HEK293 (cell line): ENCODE data around the gene TBX3.
A peak's percentile ranks its signal among the peaks of the same experiment; 100 is the strongest.

Experiments
- CTCF ChIA-PET: fragments of 350-600 bp; formaldehyde crosslinking; extraction: SDS; loops from one replicate; lab custom pipeline; 2021; ENCODE audit warnings: antibody characterized with exemption; lab: Yijun Ruan, JAX
- POLR2A ChIA-PET: fragments of 300-600 bp; formaldehyde crosslinking; extraction: SDS; loops from one replicate; lab custom pipeline; 2020; ENCODE audit warnings: antibody characterized with exemption, inconsistent platforms; lab: Yijun Ruan, JAX
- H3K27ac ChIP-seq: fragments of 200-500 bp; sonication (Bioruptor generic); 2 replicates; pipeline ENCODE4 v1.5.1; 2014; ENCODE audit warnings: low read depth, low read length, control low read depth, inconsistent platforms; ENCODE audit errors: extremely low read depth
- H3K36me3 ChIP-seq, 2 experiments: fragments of 200-500 bp in 1 of 2; sonication (Bioruptor generic) in 1 of 2; 1 replicate in 1 of 2; 2 replicates in 1 of 2; pipeline ENCODE4 v1.5.1; 2014 to 2017; ENCODE audit warnings: inconsistent platforms in 2 of 2, low read length in 2 of 2; ENCODE audit not compliant: control insufficient read depth in 2 of 2, insufficient read depth in 1 of 2
- H3K4me1 ChIP-seq: fragments of 200-500 bp; sonication (Bioruptor generic); 2 replicates; pipeline ENCODE4 v1.5.1; 2014; ENCODE audit warnings: mild to moderate bottlenecking, low read length, inconsistent platforms; ENCODE audit not compliant: control insufficient read depth, insufficient read depth
- H3K4me3 ChIP-seq: 2 replicates; pipeline ENCODE4 v1.5.1; 2011; ENCODE audit warnings: low read depth, mild to moderate bottlenecking, control low read depth, low read length, moderate library complexity
- H3K9me3 ChIP-seq: fragments of 200-500 bp; sonication (Bioruptor generic); 2 replicates; pipeline ENCODE4 v1.5.1; 2014; ENCODE audit warnings: low read depth, low read length, inconsistent platforms; ENCODE audit not compliant: control insufficient read depth, insufficient read depth
- GLI2 ChIP-seq: fragments of 450-650 bp; formaldehyde crosslinking; IDR thresholded peaks from 2 replicates; pipeline ENCODE4; 2017; ENCODE audit warnings: missing biosample characterization, missing genetic modification characterization, low read depth, borderline replicate concordance
- GLI4 ChIP-seq: fragments of 450-650 bp; formaldehyde crosslinking; IDR thresholded peaks from 2 replicates; pipeline ENCODE4 v1.5.1; 2016; ENCODE audit warnings: missing biosample characterization, missing genetic modification characterization
- IKZF3 ChIP-seq: fragments of 450-650 bp; IDR thresholded peaks from 2 replicates; pipeline ENCODE4 v1.5.0; 2018; ENCODE audit warnings: missing biosample characterization, mild to moderate bottlenecking, missing genetic modification characterization, moderate library complexity
- KLF8 ChIP-seq: fragments of 450-650 bp; formaldehyde crosslinking; IDR thresholded peaks from 2 replicates; pipeline ENCODE4 v1.5.1; 2016; ENCODE audit warnings: missing biosample characterization, missing genetic modification characterization
- PRDM1 ChIP-seq: fragments of 450-650 bp; formaldehyde crosslinking; IDR thresholded peaks from 2 replicates; pipeline ENCODE4; 2016; ENCODE audit warnings: missing biosample characterization, missing genetic modification characterization
- SCRT2 ChIP-seq: fragments of 450-650 bp; formaldehyde crosslinking; IDR thresholded peaks from 2 replicates; pipeline ENCODE4 v1.5.1; 2016; ENCODE audit warnings: missing biosample characterization, missing genetic modification characterization
- TRIM28 ChIP-seq: IDR thresholded peaks from 2 replicates; pipeline ENCODE4 v1.6.1; 2011; ENCODE audit warnings: low read length, control low read depth, borderline replicate concordance
- ZBTB17 ChIP-seq: fragments of 450-650 bp; formaldehyde crosslinking; IDR thresholded peaks from 2 replicates; pipeline ENCODE4 v1.5.1; 2016; ENCODE audit warnings: missing biosample characterization, missing genetic modification characterization
- ZNF112 ChIP-seq: fragments of 450-650 bp; formaldehyde crosslinking; IDR thresholded peaks from 2 replicates; pipeline ENCODE4 v1.5.0; 2017; ENCODE audit warnings: missing biosample characterization, missing genetic modification characterization
- ZNF121 ChIP-seq: fragments of 450-650 bp; formaldehyde crosslinking; IDR thresholded peaks from 2 replicates; pipeline ENCODE4 v1.5.1; 2016; ENCODE audit warnings: missing biosample characterization, missing genetic modification characterization
- ZNF175 ChIP-seq: fragments of 450-650 bp; formaldehyde crosslinking; IDR thresholded peaks from 2 replicates; pipeline ENCODE4 v1.5.1; 2016; ENCODE audit warnings: missing biosample characterization, missing genetic modification characterization
- ZNF184 ChIP-seq: fragments of 450-650 bp; IDR thresholded peaks from 2 replicates; pipeline ENCODE4 v1.5.1; 2018; ENCODE audit warnings: missing biosample characterization, mild to moderate bottlenecking, missing genetic modification characterization
- ZNF19 ChIP-seq: fragments of 450-650 bp; formaldehyde crosslinking; IDR thresholded peaks from 2 replicates; pipeline ENCODE4; 2016; ENCODE audit warnings: missing biosample characterization, missing genetic modification characterization, low read depth
- ZNF214 ChIP-seq: fragments of 450-650 bp; formaldehyde crosslinking; IDR thresholded peaks from 2 replicates; pipeline ENCODE4 v1.5.1; 2017; ENCODE audit warnings: missing biosample characterization, mild to moderate bottlenecking, missing genetic modification characterization, borderline replicate concordance
- ZNF423 ChIP-seq: fragments of 450-650 bp; formaldehyde crosslinking; IDR thresholded peaks from 2 replicates; pipeline ENCODE4 v1.5.1; 2016; ENCODE audit warnings: missing biosample characterization, missing genetic modification characterization
- ZNF473 ChIP-seq: fragments of 450-650 bp; formaldehyde crosslinking; IDR thresholded peaks from 2 replicates; pipeline ENCODE4 v1.5.1; 2017; ENCODE audit warnings: missing biosample characterization, missing genetic modification characterization
- ZNF555 ChIP-seq: fragments of 450-650 bp; formaldehyde crosslinking; conservative IDR thresholded peaks from 2 replicates; pipeline ENCODE4 v1.5.1; 2017; ENCODE audit warnings: missing biosample characterization, mild to moderate bottlenecking, missing genetic modification characterization, inconsistent platforms
- ZNF621 ChIP-seq: fragments of 450-650 bp; formaldehyde crosslinking; IDR thresholded peaks from 2 replicates; pipeline ENCODE4 v1.5.1; 2017; ENCODE audit warnings: missing biosample characterization, missing genetic modification characterization
- ZSCAN23 ChIP-seq: fragments of 450-650 bp; formaldehyde crosslinking; IDR thresholded peaks from 2 replicates; pipeline ENCODE4 v1.5.1; 2016; ENCODE audit warnings: missing biosample characterization, missing genetic modification characterization
- TF ChIP-seq, protein P1 (sequence below): fragments of 450-650 bp; formaldehyde crosslinking; IDR thresholded peaks from 2 replicates; pipeline ENCODE4 v1.5.1; 2016; ENCODE audit warnings: missing biosample characterization, missing genetic modification characterization
- TF ChIP-seq, protein P2 (sequence below): fragments of 450-650 bp; formaldehyde crosslinking; IDR thresholded peaks from 2 replicates; pipeline ENCODE4 v1.5.0; 2017; ENCODE audit warnings: missing biosample characterization, missing genetic modification characterization, borderline replicate concordance

TBX3 gene

DNA sequence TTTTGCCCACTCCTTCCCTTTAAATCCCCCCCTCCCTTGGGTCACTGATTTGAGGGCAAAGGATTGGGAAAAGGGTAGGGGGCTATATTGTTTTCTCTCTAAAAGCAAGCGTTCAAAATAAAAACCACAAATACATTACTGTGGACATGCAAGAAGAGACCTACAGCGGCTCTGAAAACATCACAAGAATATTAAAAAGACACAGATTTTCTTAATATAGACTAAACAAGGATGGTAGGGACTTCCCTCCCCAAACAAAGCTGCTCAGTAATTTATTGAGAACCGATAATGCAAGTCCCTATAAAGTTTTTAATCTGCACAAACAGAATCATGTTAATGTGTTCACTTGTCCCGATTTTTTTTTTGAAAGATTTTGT lies 12.9 kb downstream of the TBX3 start:
- no peaks in the 10 kb centered on the region for H3K9me3 ChIP-seq
- CTCF ChIA-PET = interaction anchor here (0.6 to 1.8 kb wide), 5 partner anchors 9 to 1082 kb away, joined by 3 to 5 read pairs (median 3); no protein-coding TSS in a partner anchor
- TF ChIP-seq ZNF175 (tag by site-specific recombination) = no peak
- TF ChIP-seq, all 188 proteins: peak for 0
- Histone ChIP-seq H3K36me3 (peaks cover 7 to 46% of the 10 kb centered on the region in 2 experiments; a peak in 2 of 3 replicates), H3K4me1 (no peaks in the 10 kb centered on the region), H3K4me3 (no peak overlapping the region), H3K27ac (no peak overlapping the region)
- POLR2A ChIA-PET = interaction anchor here (1.1 kb wide), 1 partner anchor 13 kb away, joined by 5 read pairs; the partner anchor contains the start of gene TBX3

DNA sequence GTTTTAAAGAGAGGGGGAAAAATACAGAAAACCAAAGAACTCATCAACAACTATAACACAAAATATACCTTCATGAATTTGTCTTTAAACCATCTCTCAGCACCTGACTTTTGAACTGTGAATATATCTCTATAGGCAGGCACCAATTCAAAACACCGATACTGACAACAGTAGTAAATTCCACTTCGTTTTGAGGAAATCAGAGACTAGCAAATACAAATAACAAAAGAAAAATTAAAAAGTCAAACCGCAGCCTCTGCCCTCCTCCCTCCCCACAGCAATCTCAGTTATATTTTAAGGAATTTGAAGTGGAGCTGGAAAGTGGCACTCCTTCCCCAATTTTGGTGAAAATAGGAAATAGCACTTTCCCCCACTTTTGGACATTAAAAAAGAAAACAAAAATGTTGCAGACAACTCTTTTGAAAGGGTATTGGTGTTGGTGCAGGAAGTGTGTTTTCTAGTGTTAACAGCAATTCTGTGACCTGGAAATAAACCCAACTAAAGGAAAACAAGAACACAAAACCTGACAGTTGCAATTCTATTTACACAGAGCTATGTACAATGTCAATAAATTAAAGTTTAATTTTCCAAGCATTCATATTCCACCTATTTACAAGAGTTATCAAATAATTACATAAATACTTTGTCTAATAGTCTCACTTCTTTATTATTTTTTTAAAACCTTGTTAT lies 13.5 kb downstream of the TBX3 start:
- TF ChIP-seq ZNF184 (tag by site-specific recombination) = no peak
- peak; percentile 40; the same call in 1 of the 2 replicates for TF ChIP-seq PRDM1 (tag by site-specific recombination)
- Histone ChIP-seq H3K27ac (no peak overlapping the region), H3K36me3 (peaks cover 3 to 39% of the 10 kb centered on the region in 2 experiments; a peak in 2 of 3 replicates), H3K9me3 (no peaks in the 10 kb centered on the region), H3K4me3 (no peak overlapping the region), H3K4me1 (no peaks in the 10 kb centered on the region)
- CTCF ChIA-PET = interaction anchor here (0.6 to 1.8 kb wide), 5 partner anchors 305 to 1082 kb away, joined by 3 to 5 read pairs (median 3); no protein-coding TSS in a partner anchor
- POLR2A ChIA-PET = interaction anchor here (1.1 kb wide), 1 partner anchor 14 kb away, joined by 5 read pairs; the partner anchor contains the start of gene TBX3

DNA sequence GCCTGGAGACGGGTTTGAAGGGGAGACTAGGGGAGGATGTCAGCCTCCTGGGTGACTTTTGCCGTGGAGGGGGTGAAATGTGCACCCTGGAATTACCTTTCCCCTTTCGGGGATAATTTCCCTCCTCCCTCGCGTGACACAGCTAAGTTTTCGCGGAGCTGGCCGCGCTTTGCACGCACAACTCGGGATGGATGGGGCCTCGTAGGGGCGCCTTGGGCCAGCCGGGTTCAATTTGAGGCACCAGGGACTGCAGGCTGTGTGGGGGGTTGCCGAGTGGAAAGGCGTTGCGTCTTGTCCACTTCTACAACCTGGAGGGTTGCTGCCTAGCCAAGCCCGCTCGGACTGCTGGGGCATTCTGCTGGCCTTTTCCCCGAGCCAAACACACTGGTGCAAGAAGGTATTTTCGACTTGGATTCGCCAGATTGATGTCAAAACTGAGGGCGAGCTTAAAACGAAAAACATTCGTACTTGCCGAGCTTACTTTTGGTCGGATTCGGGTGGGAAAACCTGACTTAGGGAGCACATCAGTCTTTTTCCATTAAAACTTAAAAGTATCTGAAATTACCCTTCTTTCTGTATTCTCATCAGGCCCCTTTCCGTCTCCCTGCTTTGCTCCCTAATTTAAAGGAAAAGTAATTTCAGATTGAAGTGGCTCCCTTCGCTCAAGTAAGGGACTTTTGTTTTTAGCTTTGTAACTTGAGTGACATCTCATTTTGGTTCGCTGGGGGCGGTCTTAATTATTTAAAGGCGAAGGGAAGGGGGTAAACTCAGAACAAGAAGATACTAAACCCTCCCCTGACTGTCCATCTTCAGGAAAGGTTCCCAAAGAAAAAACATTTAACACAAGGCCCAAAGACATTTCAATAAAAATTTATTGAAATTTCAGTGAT lies 14.3 kb downstream of the TBX3 start:
- no peaks in the 10 kb centered on the region for H3K4me1 ChIP-seq
- no peak overlapping the region for H3K27ac ChIP-seq
- no peak for TF ChIP-seq KLF8 (tag by site-specific recombination)
- TF ChIP-seq, protein P1, sequence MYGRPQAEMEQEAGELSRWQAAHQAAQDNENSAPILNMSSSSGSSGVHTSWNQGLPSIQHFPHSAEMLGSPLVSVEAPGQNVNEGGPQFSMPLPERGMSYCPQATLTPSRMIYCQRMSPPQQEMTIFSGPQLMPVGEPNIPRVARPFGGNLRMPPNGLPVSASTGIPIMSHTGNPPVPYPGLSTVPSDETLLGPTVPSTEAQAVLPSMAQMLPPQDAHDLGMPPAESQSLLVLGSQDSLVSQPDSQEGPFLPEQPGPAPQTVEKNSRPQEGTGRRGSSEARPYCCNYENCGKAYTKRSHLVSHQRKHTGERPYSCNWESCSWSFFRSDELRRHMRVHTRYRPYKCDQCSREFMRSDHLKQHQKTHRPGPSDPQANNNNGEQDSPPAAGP (tag by site-specific recombination) = no peak
- TF ChIP-seq ZNF473 (tag by site-specific recombination) = no peak
- TF ChIP-seq ZNF621 (tag by site-specific recombination) = no peak
- ChIA-PET POLR2A (no interaction called here), CTCF (interaction anchor here (0.5 to 1.8 kb wide), 4 partner anchors 41 to 1083 kb away, joined by 3 to 4 read pairs (median 3); no protein-coding TSS in a partner anchor)
- peaks cover 0 to 31% of the 10 kb centered on the region in 2 experiments; a peak in 2 of 3 replicates for H3K36me3 ChIP-seq
- no peaks in the 10 kb centered on the region for H3K9me3 ChIP-seq
- no peak overlapping the region for H3K4me3 ChIP-seq

DNA sequence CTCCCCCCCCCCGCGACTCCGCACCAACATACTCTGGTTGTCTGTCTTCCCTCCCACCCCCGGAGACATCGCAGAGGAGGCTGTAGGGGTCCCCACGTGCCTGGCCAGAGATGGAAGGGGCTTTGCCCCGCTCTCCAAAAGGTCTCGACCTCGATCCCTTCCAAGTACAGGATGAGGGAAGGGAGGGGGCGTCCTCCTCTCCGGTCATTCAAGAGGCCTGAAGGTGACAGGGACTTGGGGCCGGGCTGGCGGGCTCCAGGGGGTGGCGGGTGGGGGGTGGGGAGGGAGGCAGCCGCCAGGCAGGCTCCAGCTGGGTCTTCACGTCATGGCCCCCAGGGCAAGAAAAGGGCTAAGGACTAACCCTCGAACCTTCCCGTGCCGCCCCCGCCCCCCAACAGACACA lies 15.1 kb downstream of the TBX3 start:
- TF ChIP-seq ZNF19 (tag by site-specific recombination) = no peak
- no peak for TF ChIP-seq ZSCAN23 (tag by site-specific recombination)
- no peak for TF ChIP-seq ZNF555 (tag by site-specific recombination)
- no peak for TF ChIP-seq ZNF423 (tag by site-specific recombination)
- TF ChIP-seq GLI2 (tag by site-specific recombination) = no peak
- TF ChIP-seq, protein P2, sequence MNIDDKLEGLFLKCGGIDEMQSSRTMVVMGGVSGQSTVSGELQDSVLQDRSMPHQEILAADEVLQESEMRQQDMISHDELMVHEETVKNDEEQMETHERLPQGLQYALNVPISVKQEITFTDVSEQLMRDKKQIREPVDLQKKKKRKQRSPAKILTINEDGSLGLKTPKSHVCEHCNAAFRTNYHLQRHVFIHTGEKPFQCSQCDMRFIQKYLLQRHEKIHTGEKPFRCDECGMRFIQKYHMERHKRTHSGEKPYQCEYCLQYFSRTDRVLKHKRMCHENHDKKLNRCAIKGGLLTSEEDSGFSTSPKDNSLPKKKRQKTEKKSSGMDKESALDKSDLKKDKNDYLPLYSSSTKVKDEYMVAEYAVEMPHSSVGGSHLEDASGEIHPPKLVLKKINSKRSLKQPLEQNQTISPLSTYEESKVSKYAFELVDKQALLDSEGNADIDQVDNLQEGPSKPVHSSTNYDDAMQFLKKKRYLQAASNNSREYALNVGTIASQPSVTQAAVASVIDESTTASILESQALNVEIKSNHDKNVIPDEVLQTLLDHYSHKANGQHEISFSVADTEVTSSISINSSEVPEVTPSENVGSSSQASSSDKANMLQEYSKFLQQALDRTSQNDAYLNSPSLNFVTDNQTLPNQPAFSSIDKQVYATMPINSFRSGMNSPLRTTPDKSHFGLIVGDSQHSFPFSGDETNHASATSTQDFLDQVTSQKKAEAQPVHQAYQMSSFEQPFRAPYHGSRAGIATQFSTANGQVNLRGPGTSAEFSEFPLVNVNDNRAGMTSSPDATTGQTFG = no peak
- TF ChIP-seq ZBTB17 (tag by site-specific recombination) = no peak
- TF ChIP-seq ZNF214 = no peak
- no peak for TF ChIP-seq TRIM28
- no peak for TF ChIP-seq ZNF121
- no peak for TF ChIP-seq SCRT2 (tag by site-specific recombination)
- no peak for TF ChIP-seq GLI4 (tag by site-specific recombination)
- TF ChIP-seq IKZF3 = no peak
- no peak for TF ChIP-seq ZNF112 (tag by site-specific recombination)
- POLR2A ChIA-PET = interaction anchor here (1.0 kb wide), 1 partner anchor 15 kb away, joined by 9 read pairs; the partner anchor contains the start of gene TBX3
- CTCF ChIA-PET = interaction anchor here (0.5 to 1.6 kb wide), 10 partner anchors 42 to 1249 kb away, joined by 3 to 5 read pairs (median 3); no protein-coding TSS in a partner anchor
- H3K36me3 ChIP-seq = peaks cover 0 to 24% of the 10 kb centered on the region in 2 experiments; a peak in 2 of 3 replicates
- no peaks in the 10 kb centered on the region for H3K4me1 ChIP-seq
- no peaks in the 10 kb centered on the region for H3K9me3 ChIP-seq
- H3K4me3 ChIP-seq = peak overlapping the region; percentile 31; the same call in 1 of the 2 replicates
- H3K27ac ChIP-seq = no peak overlapping the region
